NCI-H187 (cell line): ENCODE data around the gene BOC.

Experiments
- DNase-seq, 2 experiments: peaks; one replicate each; lab custom pipeline; 2025; lab: John Stamatoyannopoulos, UW

Gene BOC

DNA sequence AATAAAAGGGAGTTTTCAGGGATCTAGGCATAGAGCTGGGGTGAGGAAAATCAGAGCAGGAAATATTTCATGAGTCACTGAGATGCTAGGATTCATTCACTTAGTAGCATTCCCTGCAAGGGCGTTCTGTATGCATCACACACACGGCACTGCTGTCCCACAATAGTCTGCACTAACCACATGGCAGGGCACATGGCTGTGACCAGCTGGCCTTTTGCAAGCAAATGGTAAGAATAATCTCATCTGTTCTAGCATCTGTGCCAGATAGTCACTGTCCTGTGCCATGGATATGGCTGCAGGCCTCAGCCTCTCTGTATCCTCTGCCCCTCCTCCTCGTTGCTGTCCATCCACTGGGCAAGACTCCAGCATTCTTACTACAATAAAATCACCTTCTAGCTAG, 37.8 kb downstream of the BOC start:
- DNase-seq: no peak

DNA sequence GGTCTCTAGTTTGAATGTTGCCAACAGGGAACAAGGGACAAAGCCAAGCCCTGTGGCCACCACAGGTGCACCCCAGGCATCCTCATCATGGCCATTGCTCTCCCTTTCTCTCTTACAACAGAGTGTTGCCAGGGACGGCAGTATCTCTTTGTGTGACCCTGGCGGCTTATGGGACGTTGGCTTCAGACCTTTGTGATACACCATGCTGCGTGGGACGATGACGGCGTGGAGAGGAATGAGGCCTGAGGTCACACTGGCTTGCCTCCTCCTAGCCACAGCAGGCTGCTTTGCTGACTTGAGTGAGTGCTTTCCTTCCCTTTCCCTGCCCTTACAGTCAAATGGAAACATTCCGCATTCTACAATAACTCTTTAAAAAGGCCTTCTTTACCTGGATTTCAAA, 38.2 kb downstream of the BOC start:
- no peak for DNase-seq

DNA sequence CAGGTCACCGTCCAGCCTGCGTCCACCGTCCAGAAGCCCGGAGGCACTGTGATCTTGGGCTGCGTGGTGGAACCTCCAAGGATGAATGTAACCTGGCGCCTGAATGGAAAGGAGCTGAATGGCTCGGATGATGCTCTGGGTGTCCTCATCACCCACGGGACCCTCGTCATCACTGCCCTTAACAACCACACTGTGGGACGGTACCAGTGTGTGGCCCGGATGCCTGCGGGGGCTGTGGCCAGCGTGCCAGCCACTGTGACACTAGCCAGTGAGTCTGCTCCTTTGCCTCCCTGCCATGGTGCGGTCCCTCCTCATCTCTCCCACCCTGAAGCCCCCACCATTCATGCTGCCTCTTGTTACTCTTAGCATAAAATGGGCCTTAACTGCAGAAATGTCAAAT, 39.2 kb downstream of the BOC start:
- DNase-seq: no peak

DNA sequence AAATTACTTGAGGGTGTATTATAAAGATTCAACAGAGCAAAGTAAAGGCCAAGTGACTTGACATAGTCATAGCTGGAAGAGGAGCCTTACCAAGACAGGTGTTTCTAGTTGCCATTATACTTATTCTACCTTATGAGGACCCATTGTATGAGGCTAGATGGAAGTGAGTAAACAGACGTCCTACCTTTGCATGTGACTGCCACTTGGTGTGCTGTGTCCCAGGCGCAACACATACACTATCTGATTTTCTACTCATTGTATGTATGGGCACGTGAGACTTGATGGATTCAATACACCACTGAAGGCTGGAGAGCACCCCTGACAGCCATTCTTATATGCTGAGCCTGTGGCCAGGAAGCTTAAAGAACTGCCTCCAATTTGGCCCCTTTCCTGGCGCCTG, 40.5 kb downstream of the BOC start:
- DNase-seq: no peak

DNA sequence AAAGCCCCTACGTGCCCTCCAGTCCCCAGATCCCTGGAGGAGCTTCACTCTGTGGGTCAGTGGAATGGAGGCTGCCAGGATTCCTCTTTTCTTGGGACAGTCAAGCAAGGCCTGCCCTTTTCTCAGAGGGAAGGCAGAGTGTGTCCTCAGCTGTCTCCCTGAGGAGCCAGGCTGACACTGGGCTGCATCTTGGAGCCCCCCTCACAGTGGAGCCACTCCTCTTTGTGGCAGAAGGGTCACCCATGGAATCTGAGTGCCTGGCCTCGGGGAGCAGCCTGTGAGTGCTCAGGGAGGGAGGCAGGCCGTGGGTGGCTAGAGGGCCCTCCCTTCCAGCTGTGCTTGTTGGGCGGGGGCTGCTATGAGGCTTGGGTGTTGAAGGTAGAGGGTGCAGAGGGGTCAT, 41.2 kb downstream of the BOC start:
- DNase-seq: no peak

DNA sequence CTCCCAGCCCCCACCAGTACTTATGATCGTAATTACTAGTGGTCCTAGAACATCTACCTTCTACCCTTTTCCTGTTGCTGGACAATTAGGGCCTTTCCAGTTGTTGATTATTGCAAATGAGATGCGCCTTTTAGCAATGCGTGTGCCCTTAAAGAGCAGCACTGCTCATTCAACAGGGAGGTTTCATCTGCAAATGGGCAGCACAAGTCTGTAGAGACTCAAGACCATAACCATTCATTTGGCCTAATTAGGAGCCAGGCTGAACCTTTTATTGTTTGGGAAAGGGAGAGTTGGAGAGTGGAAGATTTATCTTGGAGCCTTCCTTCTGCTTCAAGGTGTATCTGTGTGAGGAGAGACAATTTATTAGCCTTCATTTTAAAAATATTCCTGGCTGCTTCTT, 42.3 kb downstream of the BOC start:
- DNase-seq: no peak

DNA sequence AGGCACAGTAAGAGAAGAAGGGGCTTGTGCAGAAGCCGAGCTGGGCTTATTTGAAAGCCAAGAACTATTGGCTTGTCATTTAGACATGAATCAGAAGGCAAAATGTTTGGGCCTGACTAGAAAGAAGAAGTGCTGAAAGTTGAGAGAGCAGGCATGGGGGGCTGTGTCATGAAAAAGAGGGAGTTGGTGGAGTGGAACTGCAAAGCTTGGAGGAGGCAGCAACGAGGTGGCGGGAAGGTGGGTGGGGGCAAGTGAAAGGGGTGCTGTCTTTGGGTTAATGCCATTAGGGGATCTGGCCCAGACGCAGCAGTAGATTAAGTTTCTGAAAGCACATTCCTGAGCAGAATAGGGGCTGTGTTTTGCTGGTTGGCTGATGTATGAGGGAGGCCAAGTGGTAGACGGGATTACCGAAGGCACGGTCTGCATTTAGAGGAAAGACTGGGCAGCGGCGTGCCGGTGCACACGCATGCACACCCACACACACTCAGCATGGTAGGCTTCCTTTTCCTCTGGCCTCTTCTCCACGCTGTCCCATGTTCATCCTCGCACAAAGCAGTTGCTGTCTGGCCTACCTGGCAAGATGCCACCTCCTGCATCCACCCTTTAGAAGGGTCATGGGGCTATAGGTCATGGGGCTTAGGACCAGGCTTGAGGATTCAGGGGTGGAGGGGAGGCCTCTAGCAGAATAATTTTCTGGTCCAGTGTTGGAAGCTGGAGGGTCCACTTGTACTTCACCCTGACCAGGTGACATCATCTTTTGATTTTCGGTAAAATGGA, 43.0 kb downstream of the BOC start:
- DNase-seq: no peak

DNA sequence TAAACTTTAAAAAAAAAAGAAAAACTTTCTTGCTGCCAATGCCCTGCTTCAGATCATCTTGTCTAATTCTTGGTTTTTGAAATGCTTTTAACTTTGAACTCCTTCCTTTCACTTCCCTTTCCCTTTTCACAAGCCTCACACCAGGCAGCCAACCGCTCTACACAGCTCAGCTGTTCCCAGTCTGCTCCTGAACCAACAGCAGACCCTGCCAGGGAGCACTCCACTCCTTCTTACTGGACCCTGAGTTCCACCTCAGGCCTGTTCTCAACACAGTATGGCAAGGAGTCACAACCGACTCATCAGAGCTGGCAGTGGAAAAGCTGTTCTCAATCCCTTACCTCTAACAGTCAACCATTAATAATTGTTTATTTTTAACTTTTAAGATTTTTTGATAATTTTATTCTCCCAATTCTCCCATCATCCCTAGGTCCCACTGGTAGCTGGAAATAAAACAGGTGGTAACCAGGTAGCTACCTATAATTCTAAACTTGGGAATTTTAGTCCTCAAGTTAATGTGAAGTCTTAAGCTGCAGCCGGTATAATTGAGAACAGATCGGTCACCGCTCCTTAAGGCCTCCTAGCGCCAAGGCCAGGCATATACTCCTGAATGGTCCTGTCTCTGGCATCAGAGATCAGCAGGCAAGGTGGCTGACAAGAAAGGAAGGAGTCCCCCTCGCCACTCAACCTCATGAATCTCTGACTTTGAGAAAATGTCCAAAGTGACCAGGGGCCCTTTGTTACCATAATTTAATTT, 43.9 kb downstream of the BOC start:
- no peak for DNase-seq

DNA sequence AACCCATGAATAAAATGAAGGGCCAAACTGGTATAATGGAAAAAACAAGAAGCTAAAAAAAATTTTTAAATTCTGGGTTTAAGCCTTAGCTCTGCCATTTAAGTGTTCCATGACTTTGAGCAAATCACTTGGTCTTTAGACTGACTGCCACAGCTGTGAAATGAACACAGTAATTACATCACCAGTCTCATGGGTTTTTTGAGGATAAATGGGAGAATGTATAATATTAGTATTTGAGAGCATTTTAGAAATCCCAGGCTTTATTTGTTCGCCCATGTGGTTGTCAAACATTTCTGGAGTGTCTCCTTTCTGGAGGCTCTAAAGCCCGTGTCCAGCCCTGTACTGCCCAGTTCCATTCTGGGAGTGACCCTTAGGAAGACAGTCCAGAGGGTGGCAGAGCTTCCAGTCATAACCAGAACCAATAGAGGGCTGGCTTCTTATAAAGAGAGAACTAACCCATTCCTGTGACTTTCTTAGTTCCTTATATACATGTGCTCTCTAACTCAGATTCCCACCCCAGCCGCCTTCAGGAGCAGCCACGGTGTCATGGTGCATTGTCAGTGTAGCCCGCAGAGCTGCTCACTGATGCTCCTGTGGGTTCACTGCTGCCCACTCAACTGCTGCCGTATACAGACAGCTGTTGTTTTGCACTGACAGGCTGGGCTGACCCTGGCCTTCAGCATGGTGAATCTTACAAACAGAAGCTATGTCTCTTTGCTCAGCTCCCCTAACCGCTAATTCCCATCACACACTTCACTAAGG, 44.7 kb downstream of the BOC start:
- no peak for DNase-seq

DNA sequence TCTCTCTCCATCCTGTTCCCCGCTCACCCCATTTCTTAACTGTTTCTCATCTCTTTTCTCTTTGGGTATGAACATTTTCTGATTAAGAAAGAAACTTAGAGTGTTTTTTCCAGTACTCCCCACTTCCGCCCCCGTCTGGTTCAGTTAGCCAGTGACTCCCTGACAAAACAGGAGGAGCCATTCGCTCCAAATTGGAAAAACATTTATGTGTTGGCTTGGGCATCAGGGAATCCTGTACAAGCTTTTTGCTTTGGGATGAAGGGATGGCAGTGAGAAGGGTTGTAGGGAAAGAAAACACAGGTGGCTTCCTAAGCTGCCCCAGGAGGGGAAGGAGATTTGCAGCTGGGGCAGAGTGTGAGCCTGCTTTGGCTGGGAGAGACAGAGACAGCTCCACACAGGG, 47.0 kb downstream of the BOC start:
- DNase-seq: no peak

DNA sequence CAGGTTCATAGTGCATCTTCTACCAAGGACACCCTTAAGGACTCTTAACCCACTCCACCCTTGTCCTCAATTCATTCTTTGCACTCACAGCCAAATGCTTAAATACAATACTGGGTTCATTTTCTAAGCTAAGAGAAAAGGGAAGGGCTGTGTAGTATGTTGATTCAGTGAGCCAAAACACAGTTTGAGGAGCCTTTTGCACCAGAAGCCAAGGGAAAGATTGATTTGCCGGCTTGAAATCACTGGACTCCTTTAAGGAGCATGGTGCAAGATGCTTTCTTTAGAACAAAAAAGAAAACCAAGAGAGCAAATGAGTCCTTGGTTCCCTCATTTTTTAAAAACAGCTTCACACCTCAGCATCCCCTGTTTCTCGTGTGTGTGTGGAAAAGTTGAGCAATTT, 47.8 kb downstream of the BOC start:
- no peak for DNase-seq

DNA sequence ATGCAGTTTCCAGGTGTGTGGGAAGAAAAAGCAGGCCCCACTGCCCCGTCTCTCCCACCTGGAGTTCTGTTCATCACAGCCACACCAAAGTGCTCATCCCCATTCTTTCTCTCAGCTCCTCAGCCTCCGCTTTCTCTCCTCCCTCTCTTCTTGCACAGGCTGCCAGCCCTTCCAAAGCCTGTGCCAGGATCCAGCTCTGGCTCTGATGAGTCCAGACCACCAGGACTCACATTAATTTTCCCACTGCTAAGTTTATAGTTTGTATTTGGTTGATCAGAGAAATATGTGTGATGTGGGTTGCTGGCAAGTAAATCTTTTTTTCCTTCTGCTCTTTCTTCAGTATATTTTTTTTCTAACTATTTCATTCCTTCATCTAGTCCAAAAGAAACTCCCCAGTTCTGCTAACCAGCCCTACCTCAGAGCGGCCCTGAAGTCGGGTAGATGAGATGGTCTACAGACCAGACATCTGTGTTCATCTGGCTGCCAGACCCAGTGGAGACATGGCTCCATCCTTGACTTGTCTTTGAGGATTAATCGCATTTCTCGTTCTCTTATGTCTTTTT, 49.8 kb downstream of the BOC start:
- no peak for DNase-seq

DNA sequence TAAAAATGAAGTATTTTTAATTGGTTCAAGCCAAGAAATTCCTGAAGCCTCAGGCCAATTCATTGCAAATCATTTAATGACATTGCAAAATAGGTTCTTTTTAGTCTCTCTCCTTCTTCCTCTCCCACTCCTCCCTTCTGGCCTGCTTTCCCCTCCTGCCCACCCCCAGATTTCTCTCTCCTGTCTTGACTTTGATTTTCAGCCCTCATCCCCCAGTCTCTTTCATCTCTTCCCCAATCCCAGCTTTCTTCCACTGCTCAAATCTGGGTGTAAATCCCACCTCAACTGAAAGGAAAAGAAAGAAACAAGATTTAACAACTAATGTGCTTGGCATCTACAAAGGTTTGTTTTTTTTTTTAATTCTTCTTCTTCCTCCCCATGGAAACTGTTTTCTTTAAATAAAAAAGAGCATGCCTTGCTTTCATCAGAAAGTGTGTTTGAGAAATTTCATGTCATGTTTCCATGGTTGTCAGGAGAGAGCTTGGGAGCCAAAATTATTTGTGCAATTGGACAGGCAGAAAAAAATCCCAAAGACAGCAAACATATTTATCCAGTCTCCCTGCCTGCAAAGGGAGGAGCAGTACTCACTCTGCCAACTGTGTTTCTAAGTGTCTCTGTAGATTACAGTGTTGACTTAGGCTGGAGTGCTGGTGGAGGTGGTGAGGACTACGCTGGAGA, 50.4 kb downstream of the BOC start:
- no peak for DNase-seq

DNA sequence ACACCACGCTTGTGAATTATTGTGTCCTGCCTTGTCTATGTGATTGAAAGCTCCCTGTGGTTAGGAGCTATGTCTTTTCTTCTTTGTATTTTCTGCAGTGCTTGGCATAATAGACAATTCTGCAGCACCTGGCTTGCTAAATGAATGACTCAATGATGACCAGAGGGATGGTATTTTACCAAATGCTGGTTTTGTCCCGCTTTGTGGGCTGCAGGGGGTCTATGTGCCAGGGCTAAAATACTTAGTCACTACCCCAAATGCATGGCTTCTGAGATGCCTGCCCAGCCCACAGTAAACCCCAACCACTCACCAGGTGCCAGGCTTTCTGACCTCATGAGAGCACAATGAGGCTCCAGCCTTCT, 50.9 kb downstream of the BOC start:
- DNase-seq: no peak

DNA sequence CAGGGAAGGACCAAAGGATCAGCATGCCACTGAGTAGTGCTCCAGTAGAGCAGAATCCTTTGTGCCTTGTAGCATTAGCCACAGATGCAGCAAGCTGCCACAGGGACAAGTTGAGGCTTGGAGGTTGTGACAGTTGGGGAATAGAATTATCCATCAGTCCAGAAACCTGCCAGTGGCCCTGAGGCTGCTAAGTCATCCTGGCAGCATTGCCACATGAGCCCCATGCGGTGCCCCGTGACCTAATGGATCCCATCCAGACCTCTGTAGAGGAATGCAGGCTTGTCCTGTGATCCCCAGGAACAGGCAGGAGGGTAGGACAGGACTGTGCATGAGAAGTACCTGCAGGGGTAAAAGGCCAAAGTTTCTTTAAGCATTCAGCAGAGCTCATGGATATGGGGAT, 51.7 kb downstream of the BOC start:
- DNase-seq: no peak

DNA sequence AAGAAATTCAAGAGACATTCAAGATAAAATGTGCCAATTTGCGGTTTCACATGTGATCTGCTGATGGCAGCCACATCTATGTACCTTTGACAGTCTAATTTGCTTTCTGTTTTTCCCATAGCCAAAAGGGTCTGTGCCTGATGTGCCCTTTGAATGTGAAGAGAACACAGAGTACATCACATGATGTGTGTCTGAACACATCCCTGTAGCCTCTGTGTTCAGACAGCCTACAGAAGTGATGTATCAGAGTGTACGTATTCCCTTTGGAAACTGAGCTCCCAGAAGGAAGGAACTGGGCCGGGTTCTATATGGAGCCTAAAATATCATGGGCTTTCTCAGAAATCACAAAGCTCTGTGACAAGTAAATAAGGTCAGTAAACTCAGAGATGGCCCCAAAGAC, 52.4 kb downstream of the BOC start:
- DNase-seq: no peak

DNA sequence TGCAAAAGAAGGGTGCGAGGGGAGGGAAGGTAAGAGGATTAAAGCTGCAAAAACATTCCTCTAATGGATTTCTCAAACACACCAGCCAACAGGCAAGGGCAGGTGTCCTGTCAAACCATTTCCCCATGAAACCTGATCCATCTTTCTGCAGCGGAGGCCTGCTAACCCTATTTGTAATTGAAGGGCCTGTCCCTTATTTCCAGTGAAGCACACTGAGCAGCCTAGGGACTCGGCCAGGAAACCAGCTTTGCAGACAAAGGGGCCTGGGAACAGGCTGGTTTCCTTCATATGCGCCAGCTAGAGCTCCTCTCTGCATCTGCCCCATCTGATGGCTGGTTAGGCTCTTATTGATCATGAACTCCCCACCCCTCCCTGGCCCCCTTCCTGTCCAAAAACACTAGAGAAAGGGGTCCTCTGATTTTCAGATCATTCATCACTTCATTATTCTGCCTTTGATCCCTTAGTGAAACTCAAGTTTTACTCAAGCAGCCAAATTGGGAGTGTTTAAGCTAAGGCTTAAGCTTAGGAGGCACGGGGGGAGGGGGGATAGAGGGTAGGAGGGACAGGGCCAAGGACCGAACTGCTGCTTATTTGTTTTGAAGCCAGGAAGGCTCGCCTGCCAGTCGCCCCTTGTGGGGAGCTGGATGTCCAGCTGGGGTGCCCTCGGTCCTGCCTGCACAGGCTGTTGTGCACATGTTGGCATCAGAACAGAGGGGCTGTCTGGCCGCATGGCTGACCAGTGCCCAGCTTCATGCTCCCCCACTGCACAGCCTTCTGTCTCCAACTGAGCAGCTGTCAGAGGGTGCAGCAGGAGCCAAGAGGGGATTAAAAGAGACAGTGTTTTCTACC, 53.1 kb downstream of the BOC start:
- peak in 1 of 2 experiments; percentile 16 for DNase-seq

DNA sequence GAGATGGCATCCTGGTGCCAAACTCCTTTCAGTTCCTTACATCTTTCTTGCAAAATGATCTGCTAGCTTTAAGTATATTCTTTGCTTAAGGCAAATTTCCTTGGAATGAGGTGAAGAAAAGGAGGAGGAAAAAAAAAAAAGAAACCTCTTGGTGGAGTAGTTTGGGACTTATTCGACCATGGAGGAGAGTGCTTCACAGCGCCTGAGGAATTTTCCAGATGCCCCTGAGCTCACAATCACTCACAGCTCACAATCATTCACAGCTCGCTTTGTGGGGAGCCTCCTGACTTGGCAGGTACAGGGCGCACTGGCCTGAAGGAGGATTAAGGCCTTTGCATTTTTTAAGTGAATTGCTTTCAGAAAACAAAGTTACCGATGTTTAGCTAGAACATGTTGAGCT, 53.9 kb downstream of the BOC start:
- DNase-seq: no peak

DNA sequence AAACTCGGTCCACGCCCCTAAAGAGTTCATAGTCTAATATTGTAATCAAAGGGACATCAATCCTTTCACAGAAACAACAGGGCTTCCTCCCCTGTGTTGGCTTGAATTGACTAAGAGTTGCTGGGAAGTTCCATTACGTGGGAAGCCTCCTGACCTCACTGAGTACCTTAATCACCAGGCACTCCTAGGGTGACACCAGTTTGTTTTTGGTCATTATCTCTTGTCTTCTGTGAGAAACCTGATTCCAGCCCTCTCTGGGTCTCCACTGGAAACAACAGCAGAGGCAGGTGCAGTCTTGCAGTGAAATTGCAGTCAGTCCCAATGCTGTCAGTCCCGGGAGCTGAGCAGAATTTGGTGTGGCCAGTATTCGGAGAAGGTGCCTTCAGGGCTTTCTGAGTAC, 55.4 kb downstream of the BOC start:
- no peak for DNase-seq

DNA sequence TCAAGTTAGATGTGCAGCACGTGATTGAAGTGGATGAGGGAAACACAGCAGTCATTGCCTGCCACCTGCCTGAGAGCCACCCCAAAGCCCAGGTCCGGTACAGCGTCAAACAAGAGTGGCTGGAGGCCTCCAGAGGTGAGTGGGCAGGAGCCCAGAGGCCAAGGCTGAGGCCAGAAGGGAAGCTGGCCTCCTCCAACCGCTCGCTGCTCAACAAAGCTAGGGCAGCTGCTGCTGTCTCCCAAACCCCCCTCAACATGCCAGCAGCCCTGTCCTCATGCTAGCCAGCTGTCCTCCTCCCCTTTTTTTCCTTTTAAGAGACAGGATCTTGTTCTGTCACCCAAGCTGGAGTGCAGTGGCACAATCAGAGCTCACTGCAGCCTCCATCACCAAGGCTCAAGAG, 57.0 kb downstream of the BOC start:
- no peak for DNase-seq

DNA sequence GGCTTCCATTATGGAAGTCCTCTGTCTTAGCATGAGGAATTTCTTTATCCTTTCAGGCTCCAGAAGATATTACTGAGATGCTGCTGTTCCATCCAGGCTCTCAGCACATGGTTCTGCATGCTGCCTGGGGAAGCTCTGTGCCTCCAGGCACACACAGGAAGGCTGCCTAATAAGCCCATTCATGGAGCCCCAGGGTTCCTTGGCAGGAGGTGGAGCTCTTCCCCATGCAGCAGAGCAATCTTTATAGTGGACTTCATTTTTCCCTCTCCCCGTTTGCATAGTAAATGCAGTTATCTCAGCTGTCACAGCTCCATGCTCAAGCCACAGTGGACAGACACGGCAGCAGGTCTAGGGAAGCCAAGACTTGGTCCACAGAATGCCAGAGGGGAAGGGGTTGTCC, 57.6 kb downstream of the BOC start:
- no peak for DNase-seq
